Mesenchymal stem cell (in vitro differentiated cells and primary cell): ENCODE results near the gene EMB.

Experiments
- DNase-seq: peaks from one replicate; pipeline ENCODE4 v3.0.0-alpha.2; 2013
- H2AFZ ChIP-seq: one replicate; pipeline ENCODE4 v1.6.1; 2013; ENCODE audit warnings: low read depth, mild to moderate bottlenecking, control low read depth, inconsistent platforms, low read length, moderate library complexity
- H2AK5ac ChIP-seq: 2 replicates; pipeline ENCODE4 v1.6.1; 2013; ENCODE audit warnings: low read length, moderate library complexity, mild to moderate bottlenecking, inconsistent platforms; ENCODE audit not compliant: severe bottlenecking
- H2BK120ac ChIP-seq: one replicate; pipeline ENCODE4 v1.6.1; 2013; ENCODE audit warnings: low read depth, mild to moderate bottlenecking, inconsistent platforms, low read length, moderate library complexity
- H2BK12ac ChIP-seq, 2 experiments: one replicate each; pipeline ENCODE4 v1.6.1; 2013; ENCODE audit warnings: inconsistent platforms in 2 of 2, low read length in 2 of 2, mild to moderate bottlenecking in 2 of 2, moderate library complexity in 2 of 2, control low read depth in 1 of 2
- H2BK15ac ChIP-seq: one replicate; pipeline ENCODE4 v1.6.1; 2013; ENCODE audit warnings: mild to moderate bottlenecking, low read depth, inconsistent platforms; ENCODE audit not compliant: poor library complexity, severe bottlenecking
- H2BK5ac ChIP-seq: 2 replicates; pipeline ENCODE4 v1.6.1; 2013; ENCODE audit warnings: low read depth, mild to moderate bottlenecking, low read length, control low read depth, inconsistent platforms; ENCODE audit not compliant: poor library complexity, severe bottlenecking
- H3K14ac ChIP-seq, 2 experiments: one replicate each; pipeline ENCODE4 v1.6.1; 2013; ENCODE audit warnings: inconsistent platforms in 2 of 2, low read length in 2 of 2, control low read depth in 1 of 2, mild to moderate bottlenecking in 1 of 2, moderate library complexity in 1 of 2
- H3K18ac ChIP-seq, 2 experiments: one replicate each; pipeline ENCODE4 v1.6.1; 2013; ENCODE audit warnings: inconsistent platforms in 2 of 2, low read length in 2 of 2, control low read depth in 1 of 2, low read depth in 1 of 2, mild to moderate bottlenecking in 1 of 2
- H3K23ac ChIP-seq, 2 experiments: one replicate each; pipeline ENCODE4 v1.6.1; 2013; ENCODE audit warnings: inconsistent platforms in 2 of 2, low read length in 2 of 2, mild to moderate bottlenecking in 2 of 2, moderate library complexity in 2 of 2, control low read depth in 1 of 2
- H3K27ac ChIP-seq: 2 replicates; pipeline ENCODE4 v1.5.1; 2013; ENCODE audit warnings: mild to moderate bottlenecking, moderate library complexity, low read length, control low read depth, inconsistent platforms; ENCODE audit not compliant: poor library complexity, severe bottlenecking
- H3K27me3 ChIP-seq, 2 experiments: 2 replicates each; pipeline versions ENCODE4 v1.6.1 to v1.7.0; 2013; ENCODE audit warnings: low read length in 2 of 2, mild to moderate bottlenecking in 2 of 2, moderate library complexity in 2 of 2, control low read depth in 1 of 2, inconsistent platforms in 1 of 2; ENCODE audit not compliant: control insufficient read depth in 1 of 2, insufficient read depth in 1 of 2
- H3K36me3 ChIP-seq, 2 experiments: 2 replicates each; pipeline versions ENCODE4 v1.6.1 to v1.7.0; 2013; ENCODE audit warnings: low read length in 2 of 2, control low read depth in 1 of 2, inconsistent platforms in 1 of 2, low read depth in 1 of 2, mild to moderate bottlenecking in 1 of 2; ENCODE audit not compliant: insufficient read depth in 2 of 2, control insufficient read depth in 1 of 2
- H3K4ac ChIP-seq, 2 experiments: one replicate each; pipeline ENCODE4 v1.6.1; 2013; ENCODE audit warnings: inconsistent platforms in 2 of 2, low read length in 2 of 2, mild to moderate bottlenecking in 2 of 2, moderate library complexity in 2 of 2, control low read depth in 1 of 2, low read depth in 1 of 2
- H3K4me1 ChIP-seq: 2 replicates; pipeline ENCODE4 v1.6.1; 2013; ENCODE audit warnings: low read depth, low read length, control low read depth; ENCODE audit not compliant: control insufficient read depth, insufficient read depth
- H3K4me2 ChIP-seq: 2 replicates; pipeline ENCODE4 v1.6.1; 2013; ENCODE audit warnings: low read length, mild to moderate bottlenecking, inconsistent platforms; ENCODE audit not compliant: poor library complexity, severe bottlenecking
- H3K4me3 ChIP-seq, 2 experiments: 2 replicates each; pipeline versions ENCODE4 v1.5.1 to v1.7.0; 2013; ENCODE audit warnings: low read length in 2 of 2, mild to moderate bottlenecking in 2 of 2, control low read depth in 1 of 2, low read depth in 1 of 2; ENCODE audit not compliant: insufficient read depth in 1 of 2
- H3K79me1 ChIP-seq: replicated peaks from 2 replicates; pipeline ENCODE4 v1.6.1; 2013; ENCODE audit warnings: mild to moderate bottlenecking, control low read depth, low read length, inconsistent platforms; ENCODE audit not compliant: poor library complexity, severe bottlenecking
- H3K9ac ChIP-seq: 2 replicates; pipeline ENCODE4 v1.7.0; 2013; ENCODE audit warnings: mild to moderate bottlenecking, low read length, moderate library complexity
- H3K9me3 ChIP-seq: 2 replicates; pipeline ENCODE4 v1.7.0; 2013; ENCODE audit warnings: mild to moderate bottlenecking, low read length; ENCODE audit not compliant: control insufficient read depth
- H4K8ac ChIP-seq: one replicate; pipeline ENCODE4 v1.6.1; 2013; ENCODE audit warnings: inconsistent platforms, mild to moderate bottlenecking, low read length, moderate library complexity
- H4K91ac ChIP-seq: one replicate; pipeline ENCODE4 v1.6.1; 2013; ENCODE audit warnings: mild to moderate bottlenecking, low read length, inconsistent platforms
- WGBS: methylation state at CpG from one replicate; pipeline ENCODE4 v1.1.7; 2013; ENCODE audit warnings: mixed read lengths; 5-methylcytosine and 5-hydroxymethylcytosine counted together

Gene EMB

GRCh38 chr5:50352382-50352781 is 88.7 kb downstream of the EMB start:
- H2BK120ac ChIP-seq, result no peak overlapping the region
- H3K4me1 ChIP-seq, result no peaks in the 10 kb centered on the region
- H2AFZ ChIP-seq, result no peak overlapping the region
- H2AK5ac ChIP-seq, result no peak overlapping the region
- H4K91ac ChIP-seq, result no peak overlapping the region
- H3K9ac ChIP-seq, result no peak overlapping the region
- no peak overlapping the region for H3K27ac ChIP-seq
- H3K18ac ChIP-seq, result no peak overlapping the region
- no peak overlapping the region for H2BK15ac ChIP-seq
- DNase-seq, result no peak
- H3K14ac ChIP-seq, result no peak overlapping the region
- H3K36me3 ChIP-seq, result no peaks in the 10 kb centered on the region
- H3K27me3 ChIP-seq, result no peaks in the 10 kb centered on the region
- H3K79me1 ChIP-seq, result no peaks in the 10 kb centered on the region
- no peak overlapping the region for H3K23ac ChIP-seq
- no peak overlapping the region for H3K4ac ChIP-seq
- no peak overlapping the region for H3K4me3 ChIP-seq
- peak overlapping the region; percentile 62 for H2BK5ac ChIP-seq
- 27% methylated on average over 1 of the region's 2 CpGs for WGBS
- H3K4me2 ChIP-seq, result no peak overlapping the region
- H2BK12ac ChIP-seq, result no peak overlapping the region
- H4K8ac ChIP-seq, result no peak overlapping the region
- H3K9me3 ChIP-seq, result no peaks in the 10 kb centered on the region
